BJ (cell line): Measurements from ENCODE around the gene FBXO7. TPM values are rescaled to one million over a fixed set of nuclear protein-coding genes. Genes with fewer than 3 reads are reported as not detected.
A peak's percentile ranks its signal among the peaks of the same experiment; 100 is the strongest.

ENCODE experiments used
- CTCF ChIA-PET: fragments of 350-600 bp; formaldehyde crosslinking; extraction: SDS; loops from one replicate; lab custom pipeline; 2021; ENCODE audit warnings: antibody characterized with exemption, inconsistent platforms; lab: Yijun Ruan, JAX
- POLR2A ChIA-PET: fragments of 300-600 bp; sonication (Branson Sonifier 250); formaldehyde crosslinking; extraction: SDS; loops from one replicate; lab custom pipeline; 2021; ENCODE audit warnings: antibody characterized with exemption; lab: Charles Lee
- DNase-seq: peaks from one replicate; pipeline ENCODE4 v3.0.0-alpha.2; 2011; ENCODE audit warnings: low read depth
- H3K27me3 ChIP-seq: 2 replicates; pipeline ENCODE4 v1.6.0; 2011; ENCODE audit warnings: low read length; ENCODE audit not compliant: control insufficient read depth, insufficient read depth
- H3K36me3 ChIP-seq: 2 replicates; pipeline ENCODE4 v1.5.1; 2011; ENCODE audit warnings: low read length; ENCODE audit not compliant: control insufficient read depth, insufficient read depth
- H3K4me3 ChIP-seq: 2 replicates; pipeline ENCODE4 v1.5.1; 2011; ENCODE audit warnings: low read depth, mild to moderate bottlenecking, control low read depth, low read length
- CTCF ChIP-seq: IDR thresholded peaks from 2 replicates; pipeline ENCODE4 v1.5.1; 2011; ENCODE audit warnings: low read depth, mild to moderate bottlenecking, control low read depth, inconsistent platforms, low read length, moderate library complexity; ENCODE audit not compliant: insufficient read depth
- polyA plus RNA-seq: library from polyadenylated mRNA; depleted of rRNA; stranded (reverse); fragments of >200 nt; gene quantifications from 2 replicates; pipeline ENCODE4 v1.2.3, GENCODE V29; 2011

The FBXO7 gene
- polyA plus RNA-seq, 1 experiment = 120 TPM

GRCh38 chr22:32469799-32470212 lies 4.8 kb upstream of the FBXO7 start:
- no peaks in the 10 kb centered on the region for H3K36me3 ChIP-seq
- H3K27me3 ChIP-seq = no peaks in the 10 kb centered on the region
- POLR2A ChIA-PET = interaction anchor here (0.6 kb wide), 1 partner anchor 12 kb away, joined by 4 read pairs; no protein-coding TSS in a partner anchor
- H3K4me3 ChIP-seq = no peak overlapping the region
- peak; percentile 74 for DNase-seq
- no peak for TF ChIP-seq CTCF
- CTCF ChIA-PET = interaction anchor here (1.1 kb wide), 1 partner anchor 58 kb away, joined by 5 read pairs; the partner anchor contains the start of gene RTCB

- POLR2A ChIA-PET = no interaction called here
- Histone ChIP-seq H3K27me3 (no peaks in the 10 kb centered on the region), H3K36me3 (no peaks in the 10 kb centered on the region), H3K4me3 (peak overlapping the region; percentile 97; the same call in 1 of the 2 replicates)
- TF ChIP-seq CTCF = peak; percentile 56
- CTCF ChIA-PET = interaction anchor here (0.6 to 2.4 kb wide), 7 partner anchors 12 to 527 kb away, joined by 3 to 16 read pairs (median 3); partner anchors contain the start of gene RTCB
- DNase-seq = no peak
Measured at GRCh38 chr22:32473388-32473952, 1.1 kb upstream of the FBXO7 start.

GRCh38 chr22:32475468-32476010 lies 928 bp downstream of the FBXO7 start:
- DNase-seq = no peak
- POLR2A ChIA-PET = interaction anchor here (0.6 kb wide), 2 partner anchors 83 to 516 kb away, joined by 3 to 4 read pairs; no protein-coding TSS in a partner anchor
- H3K27me3 ChIP-seq = no peaks in the 10 kb centered on the region
- CTCF ChIA-PET = interaction anchor here (0.6 to 1.4 kb wide), 3 partner anchors 185 to 452 kb away, joined by 3 to 4 read pairs (median 3); no protein-coding TSS in a partner anchor
- 0 out of 2 replicates have a peak, but pooled peaks cover 3% of the 10 kb centered on the region for H3K36me3 ChIP-seq
- TF ChIP-seq CTCF = no peak
- H3K4me3 ChIP-seq = peak overlapping the region; percentile 97

GRCh38 chr22:32476281-32477195 lies 1.9 kb downstream of the FBXO7 start:
- CTCF ChIA-PET = interaction anchor here (0.6 to 1.4 kb wide), 4 partner anchors 26 to 509 kb away, joined by 3 to 4 read pairs (median 3); no protein-coding TSS in a partner anchor
- H3K4me3 ChIP-seq = peak overlapping the region; percentile 97
- DNase-seq = no peak

More at GRCh38 chr22:32476281-32477195, 1.9 kb downstream of the FBXO7 start:
- POLR2A ChIA-PET = interaction anchor here (0.7 kb wide), 1 partner anchor 21 kb away, joined by 3 read pairs; no protein-coding TSS in a partner anchor
- TF ChIP-seq CTCF = no peak
- H3K36me3 ChIP-seq = 0 out of 2 replicates have a peak, but pooled peaks cover 3% of the 10 kb centered on the region
- H3K27me3 ChIP-seq = no peaks in the 10 kb centered on the region
